Neural progenitor cell (in vitro differentiated cells): ENCODE measurements around the gene IGFL1.

ENCODE experiments used
- EZH2 ChIP-seq: fragments of 200-600 bp; sonication (generic); IDR thresholded peaks from 2 replicates; pipeline ENCODE4 v1.6.1; 2017; ENCODE audit warnings: antibody characterized with exemption, mild to moderate bottlenecking, moderate library complexity
- TF ChIP-seq, protein P1 (sequence below): fragments of 200-600 bp; sonication (generic); IDR thresholded peaks from 2 replicates; pipeline ENCODE4 v1.5.1; 2017; ENCODE audit warnings: antibody characterized with exemption, mild to moderate bottlenecking

DNA sequence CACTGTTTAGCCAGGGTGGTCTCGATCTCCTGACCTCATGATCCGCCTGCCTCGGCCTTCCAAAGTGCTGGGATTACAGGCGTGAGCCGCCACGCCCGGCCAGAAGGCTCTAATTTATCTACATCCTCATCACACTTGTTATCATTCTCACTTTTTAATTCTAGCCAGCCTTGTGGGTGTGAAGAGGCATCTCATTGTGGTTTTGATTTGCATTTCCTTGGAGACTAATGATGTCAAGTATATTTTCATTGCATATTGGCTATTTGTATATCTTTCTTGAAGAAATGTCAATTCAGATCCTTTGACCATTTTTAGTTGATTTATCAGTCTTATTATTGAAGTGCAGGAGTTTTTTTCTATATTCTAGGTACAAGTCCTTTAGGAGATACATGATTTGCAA, 39.6 kb downstream of the IGFL1 start:
- TF ChIP-seq, protein P1, sequence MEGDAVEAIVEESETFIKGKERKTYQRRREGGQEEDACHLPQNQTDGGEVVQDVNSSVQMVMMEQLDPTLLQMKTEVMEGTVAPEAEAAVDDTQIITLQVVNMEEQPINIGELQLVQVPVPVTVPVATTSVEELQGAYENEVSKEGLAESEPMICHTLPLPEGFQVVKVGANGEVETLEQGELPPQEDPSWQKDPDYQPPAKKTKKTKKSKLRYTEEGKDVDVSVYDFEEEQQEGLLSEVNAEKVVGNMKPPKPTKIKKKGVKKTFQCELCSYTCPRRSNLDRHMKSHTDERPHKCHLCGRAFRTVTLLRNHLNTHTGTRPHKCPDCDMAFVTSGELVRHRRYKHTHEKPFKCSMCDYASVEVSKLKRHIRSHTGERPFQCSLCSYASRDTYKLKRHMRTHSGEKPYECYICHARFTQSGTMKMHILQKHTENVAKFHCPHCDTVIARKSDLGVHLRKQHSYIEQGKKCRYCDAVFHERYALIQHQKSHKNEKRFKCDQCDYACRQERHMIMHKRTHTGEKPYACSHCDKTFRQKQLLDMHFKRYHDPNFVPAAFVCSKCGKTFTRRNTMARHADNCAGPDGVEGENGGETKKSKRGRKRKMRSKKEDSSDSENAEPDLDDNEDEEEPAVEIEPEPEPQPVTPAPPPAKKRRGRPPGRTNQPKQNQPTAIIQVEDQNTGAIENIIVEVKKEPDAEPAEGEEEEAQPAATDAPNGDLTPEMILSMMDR, result no peak
- no peak for TF ChIP-seq EZH2
